ENCODE measurements around the gene WDR73.
A peak's percentile ranks its signal among the peaks of the same experiment; 100 is the strongest.
"Not testable (repeated sequence)": the region's sequence is repeated elsewhere in the genome, so short reads cannot be mapped to it uniquely, and the experiment has no call there.

Gene WDR73

DNA sequence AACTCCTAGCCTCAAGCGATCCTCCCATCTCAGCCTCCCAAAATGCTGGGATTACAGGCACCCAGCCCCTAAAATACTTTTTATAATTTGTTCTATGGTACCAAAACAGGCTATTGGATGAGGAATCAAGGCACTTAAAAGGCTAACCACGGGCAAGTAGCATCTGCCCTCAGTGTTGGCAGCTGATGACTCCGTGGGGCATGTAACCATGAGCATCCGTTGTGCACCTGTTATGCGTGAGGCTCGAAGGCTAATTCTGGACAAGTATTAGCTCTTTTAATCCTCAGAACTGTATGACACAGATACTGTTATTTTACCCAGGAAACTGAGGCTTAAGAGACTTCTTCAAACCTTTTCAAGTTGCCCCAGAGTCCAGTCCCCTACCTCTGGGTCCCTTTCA lies 10.2 kb downstream of the WDR73 start:
- Histone ChIP-seq H3K27me3 (ENCODE audit: insufficient read depth, poor library complexity, severe bottlenecking) (no peaks in the 10 kb centered on the region), H3K27ac (replicated peaks) (no peak overlapping the region), H3K4me3 (replicated peaks; ENCODE audit: insufficient read depth, low read length) (no peak overlapping the region)
- DNase-seq (ENCODE audit: low read depth in 1 of 2, low spot score in 1 of 2), result no peak
- peak; percentile 19; the same call in 1 of the 2 replicates for TF ChIP-seq POLR2AphosphoS5 (IDR thresholded peaks at IDR 0.05; ENCODE audit: low read depth)
- no peak for TF ChIP-seq GABPA (IDR thresholded peaks at IDR 0.05; ENCODE audit: low read depth)

DNA sequence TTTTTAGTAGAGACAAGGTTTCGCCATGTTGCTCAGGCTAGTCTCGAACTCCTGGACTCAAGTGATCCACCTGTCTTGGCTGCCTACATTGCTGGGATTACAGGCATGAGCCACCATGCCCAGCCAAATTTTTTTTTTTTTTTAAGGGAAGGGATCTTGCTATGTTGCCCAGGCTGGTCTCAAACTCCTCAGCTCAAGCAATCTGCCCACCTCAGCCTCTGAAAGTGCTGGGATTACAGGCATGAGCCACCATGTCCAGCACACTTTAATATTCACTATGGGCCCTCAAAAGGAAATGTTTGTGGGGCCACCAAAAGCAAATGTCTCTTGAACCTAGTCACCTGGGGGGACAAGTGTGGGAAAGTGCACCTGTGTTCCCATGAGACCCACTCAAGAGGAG lies 11.4 kb downstream of the WDR73 start:
- DNase-seq (ENCODE audit: low read depth in 1 of 2, low spot score in 1 of 2); H3K27ac ChIP-seq (replicated peaks); H3K27me3 ChIP-seq (ENCODE audit: insufficient read depth, poor library complexity, severe bottlenecking); H3K4me3 ChIP-seq (replicated peaks; ENCODE audit: insufficient read depth, low read length): not testable (repeated sequence)

DNA sequence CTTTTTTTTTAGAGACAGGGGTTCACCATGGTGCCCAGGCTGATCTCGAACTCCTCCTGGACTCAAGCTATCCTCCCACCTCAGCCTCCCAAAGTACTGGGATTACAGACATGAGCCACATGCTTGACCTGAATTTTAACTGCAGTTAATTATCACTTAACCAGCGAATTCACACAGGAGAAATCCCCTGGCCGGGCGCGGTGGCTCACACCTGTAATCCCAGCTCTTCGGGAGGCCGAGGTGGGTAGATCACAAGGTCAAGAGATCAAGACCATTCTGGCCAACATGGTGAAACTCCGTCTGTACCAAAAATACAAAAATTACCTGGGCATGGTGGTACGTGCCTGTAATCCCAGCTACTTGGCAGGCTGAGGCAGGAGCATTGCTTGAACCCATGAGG lies 12.2 kb downstream of the WDR73 start:
- not testable (repeated sequence) for H3K27me3 ChIP-seq (ENCODE audit: insufficient read depth, poor library complexity, severe bottlenecking); H3K4me3 ChIP-seq (replicated peaks; ENCODE audit: insufficient read depth, low read length); DNase-seq (ENCODE audit: low read depth in 1 of 2, low spot score in 1 of 2); H3K27ac ChIP-seq (replicated peaks)

DNA sequence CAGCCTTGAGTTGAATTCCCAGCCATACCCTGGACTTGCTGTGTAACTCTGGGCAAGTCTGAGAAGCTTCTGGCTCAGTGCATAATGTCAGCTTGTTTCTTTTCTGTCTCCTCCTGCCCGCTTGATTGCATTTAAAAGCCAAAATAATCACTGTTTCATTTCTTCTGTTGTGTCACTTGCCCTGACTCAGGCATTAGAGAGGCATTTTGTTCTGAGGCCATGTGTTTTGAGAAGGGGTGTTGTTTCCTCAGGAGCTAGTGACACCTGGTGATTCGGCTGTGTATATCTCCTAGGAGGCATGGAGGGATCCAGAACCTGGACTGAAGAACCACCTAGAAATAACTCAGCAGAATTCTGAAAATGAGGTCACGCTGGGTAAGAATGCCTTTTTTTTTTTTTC lies 16.0 kb downstream of the WDR73 start:
- Histone ChIP-seq H3K4me3 (replicated peaks; ENCODE audit: insufficient read depth, low read length) (no peak overlapping the region), H3K27me3 (ENCODE audit: insufficient read depth, poor library complexity, severe bottlenecking) (no peaks in the 10 kb centered on the region), H3K27ac (replicated peaks) (0 out of 2 replicates have a peak overlapping the region, but pooled peaks have one; percentile 3)
- no peak for TF ChIP-seq POLR2AphosphoS5 (IDR thresholded peaks at IDR 0.05; ENCODE audit: low read depth)
- TF ChIP-seq, protein P1, sequence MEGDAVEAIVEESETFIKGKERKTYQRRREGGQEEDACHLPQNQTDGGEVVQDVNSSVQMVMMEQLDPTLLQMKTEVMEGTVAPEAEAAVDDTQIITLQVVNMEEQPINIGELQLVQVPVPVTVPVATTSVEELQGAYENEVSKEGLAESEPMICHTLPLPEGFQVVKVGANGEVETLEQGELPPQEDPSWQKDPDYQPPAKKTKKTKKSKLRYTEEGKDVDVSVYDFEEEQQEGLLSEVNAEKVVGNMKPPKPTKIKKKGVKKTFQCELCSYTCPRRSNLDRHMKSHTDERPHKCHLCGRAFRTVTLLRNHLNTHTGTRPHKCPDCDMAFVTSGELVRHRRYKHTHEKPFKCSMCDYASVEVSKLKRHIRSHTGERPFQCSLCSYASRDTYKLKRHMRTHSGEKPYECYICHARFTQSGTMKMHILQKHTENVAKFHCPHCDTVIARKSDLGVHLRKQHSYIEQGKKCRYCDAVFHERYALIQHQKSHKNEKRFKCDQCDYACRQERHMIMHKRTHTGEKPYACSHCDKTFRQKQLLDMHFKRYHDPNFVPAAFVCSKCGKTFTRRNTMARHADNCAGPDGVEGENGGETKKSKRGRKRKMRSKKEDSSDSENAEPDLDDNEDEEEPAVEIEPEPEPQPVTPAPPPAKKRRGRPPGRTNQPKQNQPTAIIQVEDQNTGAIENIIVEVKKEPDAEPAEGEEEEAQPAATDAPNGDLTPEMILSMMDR (IDR thresholded peaks at IDR 0.05; ENCODE audit: insufficient read depth, low read length), result no peak
- TF ChIP-seq SPI1 (IDR thresholded peaks at IDR 0.05; ENCODE audit: borderline replicate concordance, low read depth), result no peak
- TF ChIP-seq GABPA (IDR thresholded peaks at IDR 0.05; ENCODE audit: low read depth), result no peak
- TF ChIP-seq, protein P2, sequence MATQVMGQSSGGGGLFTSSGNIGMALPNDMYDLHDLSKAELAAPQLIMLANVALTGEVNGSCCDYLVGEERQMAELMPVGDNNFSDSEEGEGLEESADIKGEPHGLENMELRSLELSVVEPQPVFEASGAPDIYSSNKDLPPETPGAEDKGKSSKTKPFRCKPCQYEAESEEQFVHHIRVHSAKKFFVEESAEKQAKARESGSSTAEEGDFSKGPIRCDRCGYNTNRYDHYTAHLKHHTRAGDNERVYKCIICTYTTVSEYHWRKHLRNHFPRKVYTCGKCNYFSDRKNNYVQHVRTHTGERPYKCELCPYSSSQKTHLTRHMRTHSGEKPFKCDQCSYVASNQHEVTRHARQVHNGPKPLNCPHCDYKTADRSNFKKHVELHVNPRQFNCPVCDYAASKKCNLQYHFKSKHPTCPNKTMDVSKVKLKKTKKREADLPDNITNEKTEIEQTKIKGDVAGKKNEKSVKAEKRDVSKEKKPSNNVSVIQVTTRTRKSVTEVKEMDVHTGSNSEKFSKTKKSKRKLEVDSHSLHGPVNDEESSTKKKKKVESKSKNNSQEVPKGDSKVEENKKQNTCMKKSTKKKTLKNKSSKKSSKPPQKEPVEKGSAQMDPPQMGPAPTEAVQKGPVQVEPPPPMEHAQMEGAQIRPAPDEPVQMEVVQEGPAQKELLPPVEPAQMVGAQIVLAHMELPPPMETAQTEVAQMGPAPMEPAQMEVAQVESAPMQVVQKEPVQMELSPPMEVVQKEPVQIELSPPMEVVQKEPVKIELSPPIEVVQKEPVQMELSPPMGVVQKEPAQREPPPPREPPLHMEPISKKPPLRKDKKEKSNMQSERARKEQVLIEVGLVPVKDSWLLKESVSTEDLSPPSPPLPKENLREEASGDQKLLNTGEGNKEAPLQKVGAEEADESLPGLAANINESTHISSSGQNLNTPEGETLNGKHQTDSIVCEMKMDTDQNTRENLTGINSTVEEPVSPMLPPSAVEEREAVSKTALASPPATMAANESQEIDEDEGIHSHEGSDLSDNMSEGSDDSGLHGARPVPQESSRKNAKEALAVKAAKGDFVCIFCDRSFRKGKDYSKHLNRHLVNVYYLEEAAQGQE (IDR thresholded peaks at IDR 0.05; ENCODE audit: insufficient replicate concordance, low read depth), result no peak
- DNase-seq (ENCODE audit: low read depth in 1 of 2, low spot score in 1 of 2), result peak in 1 of 2 experiments; percentile 43

DNA sequence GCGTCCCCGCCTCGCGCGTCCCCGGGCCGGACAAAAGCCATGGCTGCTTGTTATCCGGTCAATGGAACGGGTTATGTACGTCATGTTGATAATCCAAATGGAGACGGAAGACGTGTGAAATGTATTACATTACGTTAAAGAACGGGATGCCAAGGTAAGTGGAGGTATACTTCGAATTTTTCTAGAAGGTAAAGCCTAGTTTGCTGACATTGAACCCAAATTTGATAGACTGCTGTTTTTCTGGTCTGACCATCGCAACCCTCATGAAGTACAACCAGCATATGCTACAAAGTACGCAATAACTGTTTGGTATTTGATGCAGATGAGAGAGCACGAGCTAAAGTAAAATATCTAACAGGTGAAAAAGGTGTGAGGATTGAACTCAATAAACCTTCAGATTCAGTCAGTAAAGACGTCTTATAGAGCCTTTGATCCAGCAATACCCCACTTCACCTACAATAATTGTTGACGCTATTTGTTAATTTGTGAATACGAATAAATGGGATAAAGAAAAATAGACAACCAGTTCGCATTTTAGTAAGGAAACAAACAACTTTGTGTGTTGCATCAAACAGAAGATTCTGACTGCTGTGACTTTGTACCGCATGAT lies 19.8 kb downstream of the WDR73 start:
- no peak for DNase-seq (ENCODE audit: low read depth in 1 of 2, low spot score in 1 of 2)
- Histone ChIP-seq H3K27me3 (ENCODE audit: insufficient read depth, poor library complexity, severe bottlenecking) (no peaks in the 10 kb centered on the region), H3K27ac (replicated peaks) (0 out of 2 replicates have a peak overlapping the region, but pooled peaks have one; percentile 18), H3K4me3 (replicated peaks; ENCODE audit: insufficient read depth, low read length) (peak overlapping the region; percentile 62)
- TF ChIP-seq, protein P1 (IDR thresholded peaks at IDR 0.05; ENCODE audit: insufficient read depth, low read length), result no peak
- TF ChIP-seq GABPA (IDR thresholded peaks at IDR 0.05; ENCODE audit: low read depth), result no peak
- TF ChIP-seq, protein P2 (IDR thresholded peaks at IDR 0.05; ENCODE audit: insufficient replicate concordance, low read depth), result no peak
- TF ChIP-seq SPI1 (IDR thresholded peaks at IDR 0.05; ENCODE audit: borderline replicate concordance, low read depth), result no peak
- TF ChIP-seq POLR2AphosphoS5 (IDR thresholded peaks at IDR 0.05; ENCODE audit: low read depth), result no peak
